ENCODE measurements around the gene RETREG3. TPM values are rescaled to one million over a fixed set of nuclear protein-coding genes. Genes with fewer than 3 reads are reported as not detected.

Gene RETREG3
- total and polyA plus RNA-seq, 2 of the 13 experiments (the other 11 are each of a cell fraction or from before 2014, with no cell fraction given): 47.0 to 55.8 TPM

DNA sequence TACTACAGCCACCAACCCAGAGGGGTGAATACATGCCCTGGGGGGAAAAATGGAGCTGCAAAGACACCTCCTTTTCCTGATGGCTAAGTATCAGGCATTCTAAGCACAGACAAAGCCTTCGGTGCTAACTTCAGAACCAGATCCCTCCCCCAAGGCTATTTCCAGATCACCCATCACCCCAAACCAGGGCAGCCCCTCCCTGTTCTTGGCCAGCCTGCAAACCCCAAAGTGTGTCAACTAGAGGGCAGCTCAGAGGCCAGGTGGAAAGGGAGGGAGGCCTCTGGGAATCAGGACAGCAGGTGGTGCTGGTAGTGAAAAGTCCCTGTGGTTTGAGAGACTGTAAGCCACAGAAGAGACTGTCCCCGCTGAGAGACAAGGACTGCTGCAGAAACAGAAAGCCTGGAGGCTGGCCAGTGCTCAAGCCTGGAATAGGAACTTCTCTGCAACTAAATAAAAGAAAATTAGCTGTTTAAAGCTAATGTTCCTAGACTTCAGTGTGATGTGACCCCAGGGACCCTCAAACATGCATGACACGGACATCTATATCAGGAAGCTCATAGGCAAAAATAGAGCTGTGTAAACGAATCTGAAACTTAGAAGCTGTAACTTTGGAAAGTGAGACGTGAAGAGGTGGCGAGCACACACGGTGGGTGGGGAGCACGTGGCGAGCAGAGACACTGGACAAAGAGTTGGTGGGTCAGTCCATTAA, 9.4 kb upstream of the RETREG3 start (continued):
- TF ChIP-seq ZNF547 (CRISPR knock-in tag; IDR thresholded peaks at IDR 0.05) (peak; percentile 61; the same call in 1 of the 2 replicates), NFATC3 (CRISPR knock-in tag; IDR thresholded peaks at IDR 0.05) (no peak), SMARCE1 (IDR thresholded peaks at IDR 0.05; ENCODE audit: borderline replicate concordance) (no peak), CREB1 (IDR thresholded peaks at IDR 0.05) (no peak), CREB1 (CRISPR knock-in tag; IDR thresholded peaks at IDR 0.05) (no peak), NCOA5 (CRISPR knock-in tag; IDR thresholded peaks at IDR 0.05) (no peak), E2F1 (CRISPR knock-in tag; IDR thresholded peaks at IDR 0.05) (no peak), ZIK1 (CRISPR knock-in tag; IDR thresholded peaks at IDR 0.05; ENCODE audit: borderline replicate concordance, low read depth) (no peak), MTF2 (CRISPR knock-in tag; IDR thresholded peaks at IDR 0.05; ENCODE audit: borderline replicate concordance) (no peak), POLR2A (IDR thresholded peaks at IDR 0.05; ENCODE audit: insufficient read depth in 1 of 2, low read depth in 2 of 2, low read length in 2 of 2) (no peak; a peak in 2 of 4 replicates), BCL6 (CRISPR knock-in tag; IDR thresholded peaks at IDR 0.05) (no peak), ZNF430 (CRISPR knock-in tag; IDR thresholded peaks at IDR 0.05) (no peak; the same call in 1 of the 2 replicates), STAT6 (CRISPR knock-in tag; IDR thresholded peaks at IDR 0.05; ENCODE audit: borderline replicate concordance) (no peak), ZNF296 (CRISPR knock-in tag; conservative IDR thresholded peaks at IDR 0.05) (no peak), AGO1 (IDR thresholded peaks at IDR 0.05; ENCODE audit: low read depth, low read length, poor library complexity, severe bottlenecking) (no peak), TEAD2 (CRISPR knock-in tag; IDR thresholded peaks at IDR 0.05) (no peak), FOXA3 (CRISPR knock-in tag; IDR thresholded peaks at IDR 0.05) (peak; percentile 44; the same call in 1 of the 2 replicates), BRD4 (CRISPR knock-in tag; IDR thresholded peaks at IDR 0.05) (no peak)
- TF ChIP-seq, protein P1, sequence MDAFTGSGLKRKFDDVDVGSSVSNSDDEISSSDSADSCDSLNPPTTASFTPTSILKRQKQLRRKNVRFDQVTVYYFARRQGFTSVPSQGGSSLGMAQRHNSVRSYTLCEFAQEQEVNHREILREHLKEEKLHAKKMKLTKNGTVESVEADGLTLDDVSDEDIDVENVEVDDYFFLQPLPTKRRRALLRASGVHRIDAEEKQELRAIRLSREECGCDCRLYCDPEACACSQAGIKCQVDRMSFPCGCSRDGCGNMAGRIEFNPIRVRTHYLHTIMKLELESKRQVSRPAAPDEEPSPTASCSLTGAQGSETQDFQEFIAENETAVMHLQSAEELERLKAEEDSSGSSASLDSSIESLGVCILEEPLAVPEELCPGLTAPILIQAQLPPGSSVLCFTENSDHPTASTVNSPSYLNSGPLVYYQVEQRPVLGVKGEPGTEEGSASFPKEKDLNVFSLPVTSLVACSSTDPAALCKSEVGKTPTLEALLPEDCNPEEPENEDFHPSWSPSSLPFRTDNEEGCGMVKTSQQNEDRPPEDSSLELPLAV (CRISPR knock-in tag; conservative IDR thresholded peaks at IDR 0.05; ENCODE audit: low read depth): no peak
- TF ChIP-seq, protein P2, sequence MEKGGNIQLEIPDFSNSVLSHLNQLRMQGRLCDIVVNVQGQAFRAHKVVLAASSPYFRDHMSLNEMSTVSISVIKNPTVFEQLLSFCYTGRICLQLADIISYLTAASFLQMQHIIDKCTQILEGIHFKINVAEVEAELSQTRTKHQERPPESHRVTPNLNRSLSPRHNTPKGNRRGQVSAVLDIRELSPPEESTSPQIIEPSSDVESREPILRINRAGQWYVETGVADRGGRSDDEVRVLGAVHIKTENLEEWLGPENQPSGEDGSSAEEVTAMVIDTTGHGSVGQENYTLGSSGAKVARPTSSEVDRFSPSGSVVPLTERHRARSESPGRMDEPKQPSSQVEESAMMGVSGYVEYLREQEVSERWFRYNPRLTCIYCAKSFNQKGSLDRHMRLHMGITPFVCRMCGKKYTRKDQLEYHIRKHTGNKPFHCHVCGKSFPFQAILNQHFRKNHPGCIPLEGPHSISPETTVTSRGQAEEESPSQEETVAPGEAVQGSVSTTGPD (CRISPR knock-in tag; IDR thresholded peaks at IDR 0.05): no peak
- TF ChIP-seq, protein P3, sequence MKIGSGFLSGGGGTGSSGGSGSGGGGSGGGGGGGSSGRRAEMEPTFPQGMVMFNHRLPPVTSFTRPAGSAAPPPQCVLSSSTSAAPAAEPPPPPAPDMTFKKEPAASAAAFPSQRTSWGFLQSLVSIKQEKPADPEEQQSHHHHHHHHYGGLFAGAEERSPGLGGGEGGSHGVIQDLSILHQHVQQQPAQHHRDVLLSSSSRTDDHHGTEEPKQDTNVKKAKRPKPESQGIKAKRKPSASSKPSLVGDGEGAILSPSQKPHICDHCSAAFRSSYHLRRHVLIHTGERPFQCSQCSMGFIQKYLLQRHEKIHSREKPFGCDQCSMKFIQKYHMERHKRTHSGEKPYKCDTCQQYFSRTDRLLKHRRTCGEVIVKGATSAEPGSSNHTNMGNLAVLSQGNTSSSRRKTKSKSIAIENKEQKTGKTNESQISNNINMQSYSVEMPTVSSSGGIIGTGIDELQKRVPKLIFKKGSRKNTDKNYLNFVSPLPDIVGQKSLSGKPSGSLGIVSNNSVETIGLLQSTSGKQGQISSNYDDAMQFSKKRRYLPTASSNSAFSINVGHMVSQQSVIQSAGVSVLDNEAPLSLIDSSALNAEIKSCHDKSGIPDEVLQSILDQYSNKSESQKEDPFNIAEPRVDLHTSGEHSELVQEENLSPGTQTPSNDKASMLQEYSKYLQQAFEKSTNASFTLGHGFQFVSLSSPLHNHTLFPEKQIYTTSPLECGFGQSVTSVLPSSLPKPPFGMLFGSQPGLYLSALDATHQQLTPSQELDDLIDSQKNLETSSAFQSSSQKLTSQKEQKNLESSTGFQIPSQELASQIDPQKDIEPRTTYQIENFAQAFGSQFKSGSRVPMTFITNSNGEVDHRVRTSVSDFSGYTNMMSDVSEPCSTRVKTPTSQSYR (CRISPR knock-in tag; IDR thresholded peaks at IDR 0.05; ENCODE audit: borderline replicate concordance): no peak

Measured in HepG2 (cell line).